DND-41 (cell line): ENCODE results near the gene NUDT12.

Source experiments
- EZH2 ChIP-seq: IDR thresholded peaks from 3 replicates; pipeline ENCODE4 v1.6.1; 2012; ENCODE audit warnings: borderline replicate concordance, low read depth, mild to moderate bottlenecking, moderate library complexity, low read length, inconsistent platforms; ENCODE audit not compliant: severe bottlenecking
- TF ChIP-seq, protein P1 (sequence below): IDR thresholded peaks from 2 replicates; pipeline ENCODE4 v1.5.1; 2012; ENCODE audit warnings: borderline replicate concordance, low read length, moderate library complexity, mild to moderate bottlenecking; ENCODE audit not compliant: poor library complexity, severe bottlenecking; ENCODE audit errors: extremely low read depth

DNA sequence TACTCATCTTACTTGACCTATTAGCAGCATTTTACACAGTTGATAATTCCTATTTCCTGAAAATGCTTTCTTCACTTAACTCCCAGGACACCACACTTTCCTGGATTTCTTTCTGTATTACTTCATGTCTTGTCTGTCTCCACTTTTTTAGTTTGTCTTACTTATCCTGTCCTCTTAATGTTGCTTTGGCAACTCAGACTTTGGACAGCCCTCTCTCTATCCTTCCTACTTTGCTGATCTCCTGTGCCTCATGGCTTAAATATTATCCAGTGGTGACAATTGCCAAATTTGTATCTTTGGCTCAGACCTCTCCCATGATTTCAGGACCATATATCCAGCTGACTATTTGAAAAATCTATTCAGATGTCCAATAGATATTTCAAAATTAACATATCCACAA lies 39.8 kb upstream of the NUDT12 start:
- TF ChIP-seq EZH2 = no peak
- TF ChIP-seq, protein P1, sequence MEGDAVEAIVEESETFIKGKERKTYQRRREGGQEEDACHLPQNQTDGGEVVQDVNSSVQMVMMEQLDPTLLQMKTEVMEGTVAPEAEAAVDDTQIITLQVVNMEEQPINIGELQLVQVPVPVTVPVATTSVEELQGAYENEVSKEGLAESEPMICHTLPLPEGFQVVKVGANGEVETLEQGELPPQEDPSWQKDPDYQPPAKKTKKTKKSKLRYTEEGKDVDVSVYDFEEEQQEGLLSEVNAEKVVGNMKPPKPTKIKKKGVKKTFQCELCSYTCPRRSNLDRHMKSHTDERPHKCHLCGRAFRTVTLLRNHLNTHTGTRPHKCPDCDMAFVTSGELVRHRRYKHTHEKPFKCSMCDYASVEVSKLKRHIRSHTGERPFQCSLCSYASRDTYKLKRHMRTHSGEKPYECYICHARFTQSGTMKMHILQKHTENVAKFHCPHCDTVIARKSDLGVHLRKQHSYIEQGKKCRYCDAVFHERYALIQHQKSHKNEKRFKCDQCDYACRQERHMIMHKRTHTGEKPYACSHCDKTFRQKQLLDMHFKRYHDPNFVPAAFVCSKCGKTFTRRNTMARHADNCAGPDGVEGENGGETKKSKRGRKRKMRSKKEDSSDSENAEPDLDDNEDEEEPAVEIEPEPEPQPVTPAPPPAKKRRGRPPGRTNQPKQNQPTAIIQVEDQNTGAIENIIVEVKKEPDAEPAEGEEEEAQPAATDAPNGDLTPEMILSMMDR = no peak
